ENCODE results near the gene SMAD7.
A peak's percentile ranks its signal among the peaks of the same experiment; 100 is the strongest.

SMAD7 gene

DNA sequence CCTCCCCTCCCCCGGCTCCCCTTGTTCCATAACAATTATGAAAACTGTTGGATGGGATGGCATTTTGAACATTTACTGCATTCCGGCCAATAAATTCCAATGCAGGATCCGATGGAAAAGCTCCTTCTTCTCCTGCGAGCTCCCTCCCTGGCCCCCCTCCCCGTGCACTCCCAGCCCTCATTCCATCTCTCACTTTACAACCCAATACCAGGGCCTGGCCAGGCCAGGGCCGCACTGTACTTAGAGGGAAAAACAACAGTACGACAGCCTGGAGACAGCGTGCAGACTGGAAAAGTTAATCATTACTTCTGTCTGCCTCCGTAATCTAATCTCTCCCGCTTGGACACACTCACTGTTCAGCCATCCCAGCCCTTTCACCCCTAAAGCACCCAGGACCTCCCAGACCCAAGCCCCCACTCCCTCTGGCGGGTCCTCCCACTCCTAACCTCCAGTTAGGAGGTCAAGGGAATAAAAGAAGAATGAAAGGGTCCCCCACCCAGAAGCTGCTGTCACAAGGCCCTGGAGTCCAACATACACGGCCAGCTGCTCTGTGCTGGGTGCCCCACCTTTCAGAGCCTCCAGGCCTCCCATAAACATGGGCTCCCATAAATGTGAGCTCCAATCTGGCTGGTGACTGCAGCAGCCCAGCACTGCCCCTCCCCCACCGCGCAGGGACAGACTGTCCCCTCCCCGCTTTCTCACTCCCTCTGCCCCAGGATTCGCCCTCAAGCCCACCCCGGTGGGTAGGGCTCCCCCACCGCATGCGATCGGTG, 20.6 kb downstream of the SMAD7 start:
- DNase-seq, result no peak

DNA sequence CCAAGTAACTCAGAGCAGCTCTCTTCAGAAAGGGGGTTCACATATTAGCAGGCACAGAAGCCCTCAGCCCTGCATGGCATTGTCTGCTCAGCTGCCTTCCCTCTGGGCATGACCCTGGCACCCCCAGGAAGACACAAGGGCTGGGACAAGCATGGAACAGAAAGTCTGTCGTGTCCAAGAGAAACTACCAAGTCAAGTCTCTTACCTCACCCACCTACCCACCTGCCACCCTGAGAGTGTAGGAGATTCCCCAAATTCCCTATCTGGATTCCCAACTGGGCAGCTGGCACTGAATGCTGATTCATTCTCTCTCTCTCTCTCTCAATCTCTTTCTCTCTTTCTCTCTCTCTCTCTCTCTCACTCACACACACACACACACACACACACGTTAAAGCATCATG, 21.6 kb downstream of the SMAD7 start:
- no peak for DNase-seq

DNA sequence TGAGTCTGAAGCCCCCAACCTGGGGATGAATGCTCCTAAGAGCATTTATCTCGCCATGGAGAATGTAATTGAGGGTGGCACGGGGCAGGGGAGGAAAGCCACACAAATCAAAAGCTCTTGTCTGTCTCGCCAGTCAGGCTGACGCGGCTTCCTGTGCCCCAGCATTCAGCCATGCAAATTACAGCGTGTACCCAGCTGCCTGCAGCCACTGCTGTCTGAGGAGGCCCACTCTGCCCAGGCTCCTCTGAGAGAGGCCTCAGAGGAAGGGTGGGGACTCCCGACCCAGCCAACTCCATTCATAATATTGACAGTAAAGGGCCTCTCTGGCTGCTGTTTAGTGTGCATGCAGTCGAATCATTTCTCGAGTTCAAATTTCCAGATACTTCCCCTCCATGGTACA, 22.0 kb downstream of the SMAD7 start:
- peak; percentile 56 to 89 (median 76) for DNase-seq

DNA sequence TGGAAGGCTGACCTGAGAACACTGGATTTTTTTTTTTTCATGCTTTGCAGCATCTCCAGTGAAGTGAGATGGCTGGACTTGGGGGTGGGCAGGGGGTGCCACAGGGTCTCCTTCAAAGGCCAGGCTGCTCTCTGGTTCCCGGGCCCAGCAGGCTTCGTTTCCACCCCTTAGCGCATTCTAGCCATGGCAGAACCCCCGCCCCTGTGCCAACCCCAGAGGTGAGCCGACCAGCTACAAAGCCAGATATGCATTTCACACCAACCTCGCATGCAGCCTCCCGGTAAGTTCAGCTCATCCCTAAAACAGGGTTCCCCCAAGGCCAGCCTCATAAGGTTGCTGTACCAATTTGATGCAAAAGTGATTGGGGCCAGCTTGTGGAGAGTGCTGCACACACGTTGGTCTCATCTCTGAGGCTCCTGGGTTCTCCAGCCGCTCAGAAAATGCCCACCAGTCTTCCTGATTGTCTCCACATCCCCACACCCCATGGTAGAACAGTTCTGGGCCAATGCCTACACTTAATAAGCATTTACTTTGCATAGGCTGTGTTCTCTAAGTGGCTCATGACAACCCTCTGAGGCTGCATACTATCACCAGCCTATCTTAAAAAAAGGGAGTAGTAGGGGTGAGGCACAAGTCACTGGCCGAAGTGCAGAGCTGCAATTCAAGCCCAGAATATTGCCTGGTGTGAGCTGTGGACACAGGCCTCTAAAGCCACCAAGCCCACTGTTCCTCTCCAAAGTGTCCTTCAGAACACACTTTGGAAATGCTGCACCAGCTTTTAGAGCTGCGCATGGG, 23.3 kb downstream of the SMAD7 start:
- DNase-seq, result no peak

DNA sequence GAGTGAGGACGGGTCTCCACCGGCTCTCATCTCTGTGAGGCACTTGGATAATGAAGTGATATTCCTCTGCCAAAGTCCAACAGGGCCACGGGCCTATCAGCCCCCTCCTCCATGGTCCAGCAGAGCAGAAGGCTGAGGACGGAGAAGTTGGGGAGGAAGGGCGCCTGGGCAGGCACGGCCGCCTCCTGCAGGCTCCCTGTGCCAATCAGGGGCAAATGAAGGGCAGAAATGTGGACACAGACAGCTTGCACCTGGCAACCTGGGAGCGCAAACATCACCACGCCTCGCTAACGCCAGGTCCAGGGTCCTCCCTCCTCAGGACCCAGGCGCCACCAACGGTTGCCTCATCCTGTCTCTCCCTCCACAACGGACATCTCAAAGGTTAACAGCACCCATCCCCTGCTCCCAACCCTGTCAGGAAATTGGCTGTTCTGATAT, 24.3 kb downstream of the SMAD7 start:
- no peak for DNase-seq

DNA sequence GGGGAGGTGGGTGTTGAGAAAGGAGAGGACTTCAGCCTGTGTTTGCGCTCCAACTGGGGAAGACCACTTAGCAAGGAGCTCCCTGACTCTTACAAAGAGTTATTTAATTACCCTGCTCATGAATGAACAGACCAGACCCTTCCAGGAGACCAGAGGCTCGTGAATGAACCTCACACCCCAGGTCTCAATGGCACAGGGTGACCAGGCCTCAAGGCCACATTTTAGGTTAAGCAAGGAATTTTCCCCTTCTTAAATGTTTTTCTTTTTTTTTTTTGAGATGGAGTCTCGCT, 25.3 kb downstream of the SMAD7 start:
- no peak for DNase-seq

DNA sequence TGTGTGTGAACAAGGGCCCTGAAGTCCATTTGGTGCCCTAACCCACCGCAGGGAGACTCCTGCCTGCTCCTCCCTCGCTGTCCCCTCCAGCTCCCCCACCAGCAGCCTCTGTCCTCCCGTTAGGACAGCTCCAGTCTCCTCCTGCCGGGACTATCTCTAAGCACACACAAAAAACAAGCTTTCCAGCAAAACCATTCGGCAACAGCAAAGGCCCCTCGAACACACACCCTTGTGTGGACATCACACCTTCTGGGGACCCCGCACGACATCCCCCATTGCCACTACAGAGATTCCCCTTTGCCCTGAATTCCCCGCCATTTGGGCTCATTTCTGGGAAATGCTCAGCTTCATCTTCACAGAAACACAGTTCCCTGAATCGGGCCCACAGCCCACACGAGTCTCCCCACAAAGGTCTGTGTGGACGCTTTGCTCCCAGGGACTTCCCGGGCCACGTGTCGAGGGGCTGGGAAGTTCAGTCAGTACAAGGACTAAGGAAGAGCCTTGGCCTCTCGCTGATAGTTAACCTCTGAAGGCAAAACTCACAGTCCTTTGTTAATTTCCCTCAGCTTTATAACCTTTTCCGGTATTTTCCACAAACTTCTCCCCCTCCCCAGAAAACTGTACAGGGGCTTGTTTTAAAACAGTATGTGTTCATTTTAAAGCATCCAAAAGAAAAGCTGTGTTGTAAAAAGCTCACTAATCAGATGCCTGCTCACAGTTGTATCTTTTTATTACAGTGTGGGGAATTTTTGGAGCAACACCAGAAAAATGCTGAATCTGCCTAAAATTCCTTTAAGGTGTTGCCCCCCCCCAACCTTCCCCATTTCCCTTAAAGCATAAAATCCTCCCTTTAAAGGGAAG, 25.9 kb downstream of the SMAD7 start:
- peak in 1 of 5 donors; percentile 41 for DNase-seq

DNA sequence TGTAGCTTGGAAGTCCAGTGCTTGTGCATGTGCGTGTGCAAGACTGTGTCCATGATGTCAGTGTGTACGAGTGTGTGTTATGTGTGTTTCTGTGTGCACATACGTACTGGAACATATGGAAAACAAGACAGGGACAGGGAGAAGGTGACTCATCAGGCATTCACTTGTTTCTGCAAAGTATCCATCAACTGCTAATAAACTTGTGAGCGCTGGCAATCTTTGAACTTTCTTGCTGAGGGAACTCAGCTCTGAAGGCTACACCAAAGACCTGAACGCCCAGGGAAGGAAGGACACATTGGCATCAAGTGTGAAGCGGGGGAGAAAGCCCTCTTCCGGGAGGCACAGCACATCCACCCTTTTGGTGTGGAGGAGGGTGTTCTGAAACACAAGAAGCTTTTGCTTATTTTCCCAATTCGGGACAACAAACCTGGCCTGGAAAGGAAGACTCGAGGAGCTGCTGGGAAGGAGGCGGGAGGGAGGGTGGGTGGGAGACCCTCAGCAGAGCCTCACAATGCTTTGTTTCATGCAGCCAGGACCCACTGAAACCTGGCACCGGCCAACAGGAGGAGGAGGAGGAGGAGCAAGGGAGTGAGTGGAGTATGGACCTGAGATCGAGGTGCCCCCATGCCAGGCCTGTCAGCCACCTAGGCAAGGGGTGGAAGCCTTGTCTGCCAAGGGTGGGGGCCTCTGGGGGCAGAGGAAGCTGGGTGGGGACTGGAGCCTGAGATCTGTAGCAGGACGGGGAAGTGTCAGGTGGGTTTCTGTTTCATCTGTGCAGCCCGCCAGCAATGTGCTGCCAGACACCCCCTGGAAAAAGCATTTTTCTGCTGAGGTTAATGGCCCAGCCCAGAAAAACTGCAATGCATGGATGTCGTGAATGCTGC, 26.8 kb downstream of the SMAD7 start:
- no peak for DNase-seq

DNA sequence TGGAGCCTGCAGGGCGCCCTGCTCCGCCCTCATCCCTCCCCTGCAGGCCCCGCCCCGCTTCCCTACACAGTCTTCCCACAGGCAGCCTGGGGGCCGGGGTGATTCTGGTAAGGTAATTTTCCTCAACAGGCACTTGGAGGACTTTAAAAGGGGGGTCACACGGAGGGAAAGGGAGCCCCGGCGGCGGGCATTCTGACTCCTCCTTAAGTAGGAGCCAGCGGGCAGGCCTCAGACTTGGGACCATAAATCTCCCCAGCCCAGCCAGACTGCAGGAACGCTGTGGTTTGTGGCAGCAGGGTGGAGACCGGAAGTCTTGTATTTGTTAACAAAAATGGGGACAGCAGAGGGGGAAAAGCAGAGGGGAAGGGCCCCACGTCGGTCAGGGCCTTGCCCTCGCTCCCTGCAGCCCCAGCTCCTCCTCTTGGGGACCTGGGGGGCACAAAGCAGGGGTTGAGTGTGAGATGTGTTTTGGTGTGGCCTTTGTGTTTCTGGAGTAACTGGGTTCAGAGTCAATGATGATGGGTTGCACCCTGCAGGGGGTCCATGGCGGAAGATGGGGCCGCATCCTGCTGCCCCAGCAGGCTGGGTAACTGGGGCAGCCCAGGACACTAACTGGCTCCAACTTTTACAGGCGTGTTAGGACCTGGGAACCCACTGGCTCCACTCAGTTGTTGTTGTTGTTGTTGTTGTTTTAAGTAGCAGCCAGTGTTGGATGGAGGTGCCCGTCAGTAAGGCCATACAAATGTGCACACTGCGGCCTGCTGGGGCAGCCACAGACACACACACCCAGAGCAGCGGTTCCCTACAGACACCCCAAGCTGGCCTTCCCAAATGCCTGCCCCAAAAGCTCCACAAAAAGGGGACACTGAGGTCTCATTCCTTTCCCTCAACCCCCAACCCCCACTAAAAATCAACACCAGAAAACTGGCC, 27.7 kb downstream of the SMAD7 start:
- no peak for DNase-seq

DNA sequence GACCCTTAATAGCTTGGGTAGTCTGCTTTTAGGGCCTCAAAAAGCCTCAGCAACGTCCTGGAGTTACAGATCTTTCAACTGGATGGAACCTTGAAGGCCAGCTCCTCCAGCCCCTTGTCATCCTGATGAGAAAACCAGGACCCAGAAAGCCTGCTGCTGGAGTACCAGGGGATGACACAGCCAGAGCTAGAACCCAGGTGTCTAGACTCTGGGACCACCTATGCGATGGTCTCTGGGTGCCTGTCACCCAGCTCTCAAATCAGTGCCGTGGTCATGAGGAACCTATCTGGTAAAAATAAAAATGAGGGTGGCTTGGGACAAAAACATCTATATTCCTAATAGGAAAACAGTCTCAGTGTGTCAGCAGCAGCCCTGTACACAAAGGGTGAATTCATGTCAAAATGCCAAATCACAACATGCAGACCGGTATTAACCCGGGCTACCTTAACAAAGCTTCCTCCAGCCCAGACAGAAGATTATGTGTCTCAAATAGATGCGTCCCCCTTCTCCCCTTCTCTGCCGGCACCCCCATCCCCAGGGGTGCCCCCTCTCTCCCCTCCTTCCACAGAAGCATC, 28.5 kb downstream of the SMAD7 start:
- no peak for DNase-seq

DNA sequence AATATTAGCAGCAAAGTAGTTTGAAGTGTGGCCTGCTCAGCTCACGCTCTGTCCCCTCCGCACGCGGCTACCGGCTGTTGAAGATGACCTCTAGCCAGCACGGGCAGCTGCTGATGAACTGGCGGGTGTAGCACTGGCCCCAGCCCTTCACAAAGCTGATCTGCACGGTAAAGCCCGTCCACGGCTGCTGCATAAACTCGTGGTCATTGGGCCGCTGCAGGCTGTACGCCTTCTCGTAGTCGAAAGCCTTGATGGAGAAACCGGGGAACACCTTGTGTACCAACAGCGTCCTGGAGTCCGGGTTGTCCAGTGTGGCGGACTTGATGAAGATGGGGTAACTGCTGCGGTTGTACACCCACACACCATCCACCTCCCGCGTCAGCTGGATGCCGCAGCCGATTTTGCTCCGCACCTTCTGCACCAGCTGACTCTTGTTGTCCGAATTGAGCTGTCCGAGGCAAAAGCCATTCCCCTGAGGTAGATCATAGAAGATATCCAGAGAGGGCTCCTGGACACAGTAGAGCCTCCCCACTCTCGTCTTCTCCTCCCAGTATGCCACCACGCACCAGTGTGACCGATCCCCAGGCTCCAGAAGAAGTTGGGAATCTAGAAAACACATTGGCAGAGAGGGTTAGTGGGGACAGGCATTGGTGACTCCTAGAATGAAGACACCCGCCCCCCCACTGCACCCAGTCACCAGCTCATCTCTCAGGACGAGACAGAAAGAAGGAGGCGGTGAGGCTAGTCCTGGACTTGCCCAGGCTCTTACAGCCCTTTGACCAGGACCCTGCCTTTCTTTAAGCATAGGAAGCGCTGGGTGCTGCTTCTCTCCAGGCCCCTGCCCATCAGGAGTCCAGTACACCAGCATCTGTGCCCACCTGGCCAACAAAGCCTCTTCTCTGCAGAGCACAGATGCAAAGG, 29.2 kb downstream of the SMAD7 start:
- DNase-seq, result no peak

DNA sequence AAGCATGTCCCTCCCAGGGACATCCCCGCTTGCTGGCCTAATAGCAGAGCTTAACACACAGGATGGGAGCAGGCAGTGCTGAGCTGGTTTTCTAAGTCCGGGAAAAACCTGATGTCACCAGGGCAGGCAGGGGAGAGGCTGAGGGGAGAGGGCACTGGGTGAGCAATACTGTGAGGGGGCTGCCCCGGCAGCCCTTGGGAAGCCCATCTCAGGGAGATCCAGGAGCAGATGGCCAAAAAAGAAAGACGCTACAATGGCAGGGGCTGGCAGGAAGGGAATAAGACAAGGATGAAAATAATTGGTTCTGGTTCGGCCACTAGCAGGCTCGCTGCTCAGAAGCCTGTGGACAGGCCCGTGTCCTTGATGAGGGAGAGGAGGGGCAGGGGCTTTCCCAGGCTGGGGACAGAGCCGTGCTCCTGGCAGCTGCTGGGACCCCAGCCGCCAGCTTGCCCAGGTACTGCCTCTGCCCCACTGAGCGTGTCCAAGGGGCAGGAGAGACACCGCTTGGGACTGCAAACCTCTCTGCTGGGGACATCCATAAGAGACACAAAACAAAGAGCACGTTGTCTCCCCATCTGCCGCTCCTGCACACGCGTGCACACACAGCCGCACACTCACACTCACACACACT, 30.2 kb downstream of the SMAD7 start:
- no peak for DNase-seq

DNA sequence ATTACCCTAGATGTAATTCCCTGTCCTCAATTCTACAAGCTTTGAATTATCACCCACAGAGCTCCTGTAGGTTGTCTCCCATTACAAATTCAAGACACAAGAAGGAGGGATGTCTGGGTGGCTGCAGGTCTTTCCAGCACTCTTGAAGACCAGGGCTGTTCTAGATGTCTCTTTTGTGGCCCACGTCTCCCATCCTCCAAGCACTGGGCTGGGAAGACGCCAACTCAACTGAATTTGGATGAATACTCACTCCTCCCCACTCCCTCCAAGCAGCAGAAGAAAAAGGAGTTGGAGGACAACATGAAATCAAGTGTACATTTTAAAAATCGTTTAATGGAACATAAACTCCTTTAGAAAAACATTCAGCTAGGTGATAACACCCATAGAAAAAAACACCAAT, 31.2 kb downstream of the SMAD7 start:
- DNase-seq, result no peak

DNA sequence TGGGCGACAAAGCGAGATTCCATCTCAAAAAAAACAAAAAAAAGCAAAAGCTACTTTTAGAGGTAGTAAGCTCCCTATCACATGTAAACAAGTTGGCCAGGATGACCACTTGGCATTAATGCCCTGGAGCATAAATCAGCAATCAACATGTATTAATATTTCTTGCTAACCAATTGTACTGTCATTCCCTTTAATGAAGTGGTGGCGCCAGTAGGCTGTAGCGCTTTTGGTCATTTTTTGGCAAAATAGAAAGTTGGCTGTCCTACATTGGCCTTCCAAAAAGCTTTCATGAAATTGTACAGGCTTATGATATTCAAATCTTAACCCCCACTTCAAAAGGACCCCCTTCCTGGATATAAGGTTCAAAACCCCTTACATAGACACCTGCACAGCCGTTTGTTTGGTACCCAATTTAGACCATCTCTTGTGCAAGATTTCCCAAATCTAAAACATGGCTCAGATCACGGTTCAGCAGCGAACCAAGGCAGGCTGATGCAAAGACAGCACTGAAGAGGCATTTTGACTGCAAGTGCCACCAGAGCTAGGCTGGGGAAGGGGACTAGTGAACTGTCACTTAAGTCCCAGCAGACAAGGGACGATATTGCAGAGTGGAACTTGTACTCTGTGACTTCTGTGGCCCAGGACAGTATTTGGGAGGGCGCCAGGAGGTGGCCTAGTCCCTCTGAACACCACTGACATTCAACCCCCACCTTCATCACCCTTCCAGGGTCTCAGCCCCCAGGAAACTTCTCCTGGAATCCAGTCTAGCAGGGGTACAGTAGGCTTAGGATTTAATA, 31.9 kb downstream of the SMAD7 start:
- no peak for DNase-seq

DNA sequence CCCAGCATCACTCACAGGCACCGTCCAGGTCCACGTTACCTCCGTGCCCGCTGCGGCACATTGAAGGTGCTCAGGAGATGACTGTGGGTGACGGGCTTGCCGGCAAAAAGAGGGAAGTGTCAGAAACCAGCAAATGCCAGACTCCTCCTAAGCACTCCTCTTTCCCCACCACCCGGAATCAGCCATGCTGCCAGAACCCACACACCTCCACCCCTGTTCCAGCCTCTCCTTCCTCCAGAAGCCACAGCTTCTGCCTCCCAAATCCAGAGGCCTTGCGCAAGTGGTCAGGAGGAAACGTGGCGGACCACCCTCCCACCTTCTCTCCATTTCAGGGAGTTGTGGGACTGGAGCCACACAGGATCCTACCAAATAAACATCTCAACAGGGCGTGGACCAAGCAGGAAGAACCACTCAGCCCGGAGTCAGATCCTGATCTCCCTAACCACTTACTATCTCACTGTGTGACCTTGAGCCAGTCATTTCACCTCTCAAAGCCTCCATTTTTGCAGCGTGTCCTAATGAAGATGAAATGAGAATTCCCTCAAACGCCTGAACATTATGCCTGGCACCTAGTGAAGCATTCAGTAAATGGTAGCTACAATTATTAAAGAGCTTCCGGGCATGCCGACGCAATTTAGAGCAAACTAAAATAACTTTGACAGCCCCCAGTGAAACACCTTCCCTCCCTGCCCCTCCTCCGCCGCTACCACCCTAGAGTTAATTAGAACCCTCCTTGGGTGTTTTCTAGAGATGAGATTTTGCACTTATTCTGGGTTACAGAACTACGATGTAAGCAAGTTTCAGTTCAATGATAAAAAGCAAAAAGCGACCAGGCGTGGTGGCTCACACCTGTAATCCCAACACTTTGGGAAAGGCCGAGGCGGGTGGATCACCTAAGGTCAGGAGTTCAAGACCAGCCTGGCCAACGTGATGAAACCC, 32.9 kb downstream of the SMAD7 start:
- no peak for DNase-seq

DNA sequence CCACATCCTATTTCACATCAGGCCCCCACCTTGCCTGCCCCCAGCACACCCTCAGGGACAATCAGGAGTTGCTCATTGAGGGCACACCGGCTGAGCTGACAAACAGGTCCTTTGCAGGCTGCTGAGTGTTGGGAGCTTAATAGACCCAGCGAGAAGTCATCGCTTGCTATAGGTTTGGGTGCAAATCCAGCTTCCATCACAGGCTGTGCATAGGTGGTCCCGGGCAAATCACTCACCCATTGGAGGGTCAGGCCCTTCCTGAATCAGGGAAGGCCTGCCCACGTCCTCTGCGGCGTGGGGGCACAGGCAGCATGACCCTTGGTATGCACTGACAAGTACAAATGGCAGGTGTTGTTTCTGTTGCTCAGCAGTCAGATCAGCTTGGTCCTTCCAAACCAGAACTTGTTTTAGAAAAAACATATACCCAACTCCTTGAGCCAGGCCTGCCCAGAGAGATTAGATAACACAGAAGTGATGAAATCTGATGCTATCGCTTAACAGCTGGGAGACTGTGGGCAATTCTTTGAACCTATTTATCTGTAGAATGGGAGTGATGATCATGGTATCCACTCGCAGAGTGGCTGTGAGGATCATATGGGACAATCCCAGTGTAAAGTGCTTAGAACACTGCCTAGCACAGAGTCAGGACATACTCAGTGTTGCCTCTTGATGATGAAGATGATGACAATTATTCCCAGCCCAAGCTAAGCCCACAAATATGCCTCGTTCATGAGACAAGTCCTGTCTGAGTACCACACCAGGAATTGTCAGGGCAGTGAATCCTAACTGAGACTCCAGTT, 34.9 kb downstream of the SMAD7 start:
- no peak for DNase-seq

Data from T-helper 1 cell (primary cell).